ENCODE results near the gene CEP104.

The CEP104 gene

GRCh38 chr1:3763351-3764125 is 93.5 kb downstream of the CEP104 start:
- no peak for DNase-seq
- no peaks in the 10 kb centered on the region for H3K9me3 ChIP-seq
- H3K4me1 ChIP-seq = no peaks in the 10 kb centered on the region
- peaks cover 6% of the 10 kb centered on the region; the same call in 1 of the 2 replicates for H3K27me3 ChIP-seq
- no peaks in the 10 kb centered on the region for H3K36me3 ChIP-seq
- no peak for TF ChIP-seq CTCF (IDR thresholded peaks at IDR 0.05; ENCODE audit: low read depth, low read length)
- no peak overlapping the region for H3K4me3 ChIP-seq (ENCODE audit: low read depth, low read length)

GRCh38 chr1:3762873-3763228 is 94.2 kb downstream of the CEP104 start:
- Histone ChIP-seq H3K4me1 (no peaks in the 10 kb centered on the region), H3K36me3 (no peaks in the 10 kb centered on the region), H3K9me3 (no peaks in the 10 kb centered on the region), H3K4me3 (ENCODE audit: low read depth, low read length) (no peak overlapping the region), H3K27me3 (peaks cover 6% of the 10 kb centered on the region; the same call in 1 of the 2 replicates)
- no peak for DNase-seq
- TF ChIP-seq CTCF (IDR thresholded peaks at IDR 0.05; ENCODE audit: low read depth, low read length) = no peak

- peaks cover 6% of the 10 kb centered on the region; the same call in 1 of the 2 replicates for H3K27me3 ChIP-seq
- H3K9me3 ChIP-seq = no peaks in the 10 kb centered on the region
- H3K4me1 ChIP-seq = no peaks in the 10 kb centered on the region
- H3K4me3 ChIP-seq (ENCODE audit: low read depth, low read length) = no peak overlapping the region
- DNase-seq = no peak
- TF ChIP-seq CTCF (IDR thresholded peaks at IDR 0.05; ENCODE audit: low read depth, low read length) = no peak
- no peaks in the 10 kb centered on the region for H3K36me3 ChIP-seq
These were observed 94.7 kb downstream of the CEP104 start for GRCh38 chr1:3762151-3762872.
